Naive thymus-derived CD4-positive, alpha-beta T cell (primary cell): ENCODE data around the gene RTTN. TPM values are rescaled to one million over a fixed set of nuclear protein-coding genes. Genes with fewer than 3 reads are reported as not detected.
A peak's percentile ranks its signal among the peaks of the same experiment; 100 is the strongest.

ENCODE experiments used
- ATAC-seq: fragments of 150-1000 bp; cut with Tn5 transposase; 2 replicates; pipeline ENCODE4 v1.10.0; 2021; ENCODE audit warnings: mild to moderate bottlenecking, moderate library complexity
- CTCF ChIA-PET: fragments of 350-600 bp; sonication (Branson Sonifier 250); formaldehyde crosslinking; loops from one replicate; lab custom pipeline; 2021; ENCODE audit warnings: antibody characterized with exemption; lab: Charles Lee
- POLR2A ChIA-PET: fragments of 350-600 bp; sonication (Branson Sonifier 250); formaldehyde crosslinking; loops from one replicate; lab custom pipeline; 2021; ENCODE audit warnings: antibody characterized with exemption, inconsistent platforms; lab: Charles Lee
- DNase-seq, 9 donors: peaks; one replicate each; pipeline versions ENCODE4 v3.0.0 to v3.0.0-alpha.2; 2020 to 2022; ENCODE audit warnings: mixed read lengths in 1 of 9
- H3K27ac ChIP-seq: one replicate; pipeline ENCODE4 v1.7.0; 2013; ENCODE audit warnings: mild to moderate bottlenecking, low read depth, low read length, moderate library complexity
- H3K27me3 ChIP-seq, 2 donors: one replicate each; pipeline ENCODE4 v1.7.0; 2013; ENCODE audit warnings: low read length in 2 of 2, mild to moderate bottlenecking in 2 of 2, moderate library complexity in 2 of 2; ENCODE audit not compliant: control insufficient read depth in 2 of 2, insufficient read depth in 2 of 2
- H3K36me3 ChIP-seq, 3 experiments: 1 replicate in 2 of 3; 2 replicates in 1 of 3; pipeline ENCODE4 v1.7.0; 2013; ENCODE audit warnings: low read length in 3 of 3, mild to moderate bottlenecking in 3 of 3, moderate library complexity in 1 of 3; ENCODE audit not compliant: insufficient read depth in 3 of 3, control insufficient read depth in 2 of 3
- H3K4me1 ChIP-seq, 2 donors: one replicate each; pipeline ENCODE4 v1.7.0; 2013; ENCODE audit warnings: low read length in 2 of 2, mild to moderate bottlenecking in 2 of 2, moderate library complexity in 1 of 2; ENCODE audit not compliant: control insufficient read depth in 2 of 2, insufficient read depth in 2 of 2
- H3K4me3 ChIP-seq: 2 replicates; pipeline ENCODE4 v1.7.0; 2013; ENCODE audit warnings: mild to moderate bottlenecking, low read length
- H3K9me3 ChIP-seq, 3 experiments: 1 replicate in 2 of 3; 2 replicates in 1 of 3; pipeline ENCODE4 v1.7.0; 2013; ENCODE audit warnings: low read length in 3 of 3; ENCODE audit not compliant: control insufficient read depth in 2 of 3
- H3K27ac Mint-ChIP-seq, 9 donors: one replicate each; pipeline ENCODE4 v1.8.0; 2020 to 2022; ENCODE audit warnings: mixed read lengths in 9 of 9, mild to moderate bottlenecking in 8 of 9, moderate library complexity in 5 of 9, inconsistent platforms in 2 of 9
- H3K27me3 Mint-ChIP-seq, 5 donors: one replicate each; pipeline ENCODE4 v1.8.0; 2021 to 2022; ENCODE audit warnings: mixed read lengths in 5 of 5, mild to moderate bottlenecking in 1 of 5
- H3K36me3 Mint-ChIP-seq, 5 donors: one replicate each; pipeline ENCODE4 v1.8.0; 2020 to 2022; ENCODE audit warnings: mixed read lengths in 5 of 5, mild to moderate bottlenecking in 3 of 5, inconsistent platforms in 1 of 5
- H3K4me1 Mint-ChIP-seq, 7 donors: one replicate each; pipeline ENCODE4 v1.8.0; 2020 to 2022; ENCODE audit warnings: mixed read lengths in 7 of 7, mild to moderate bottlenecking in 3 of 7, inconsistent platforms in 1 of 7
- H3K4me3 Mint-ChIP-seq, 10 donors: one replicate each; pipeline ENCODE4 v1.8.0; 2020 to 2022; ENCODE audit warnings: mild to moderate bottlenecking in 10 of 10, mixed read lengths in 10 of 10, moderate library complexity in 6 of 10, inconsistent platforms in 2 of 10
- H3K9me3 Mint-ChIP-seq, 11 donors: one replicate each; pipeline ENCODE4 v1.8.0; 2020 to 2022; ENCODE audit warnings: mixed read lengths in 11 of 11, mild to moderate bottlenecking in 4 of 11, inconsistent platforms in 1 of 11, moderate library complexity in 1 of 11
- intact Hi-C, 2 donors: fragments of 100-400 bp; cut with micrococcal nuclease; formaldehyde crosslinking; loops; one replicate each; pipeline ENCODE4 v1.15.1; 2023
- polyA plus RNA-seq, 2 donors: library from polyadenylated mRNA; unstranded; fragments of 300-500 nt; fragmentation: Illumina TruSeq; gene quantifications; one replicate each; pipeline ENCODE4 v1.2.3, GENCODE V29; 2021
- total RNA-seq, 6 experiments: library from RNA in 5 of 6; stranded (reverse) in 5 of 6; gene quantifications; 1 replicate in 5 of 6; 2 replicates in 1 of 6; pipeline ENCODE4 v1.2.3 and lab custom pipeline; 2021 to 2026

The RTTN gene
- total and polyA plus RNA-seq, 7 experiments from 2014 or later: 2.8 to 33.2 (median 27.0) TPM

DNA sequence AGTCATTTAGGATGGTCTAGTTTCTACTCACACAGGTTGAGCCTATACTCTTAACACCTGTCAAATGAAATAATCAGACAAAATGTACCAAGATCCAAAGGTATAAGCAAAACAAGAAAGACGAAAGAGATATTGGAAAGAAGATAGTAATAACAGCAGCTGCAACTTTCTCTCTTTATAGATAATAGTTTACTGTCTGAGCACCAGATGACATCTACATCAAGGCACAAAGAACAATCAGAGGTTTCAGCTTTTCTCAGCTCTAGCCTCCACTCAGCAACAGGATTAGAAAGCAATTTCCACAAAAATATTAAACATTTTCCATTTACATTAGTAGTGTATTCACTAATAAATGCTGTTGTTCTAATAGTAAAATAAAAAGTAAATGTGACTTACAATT lies 66.3 kb downstream of the RTTN start:
- Histone ChIP-seq H3K4me1 (no peaks in the 10 kb centered on the region), H3K9me3 (no peaks in the 10 kb centered on the region), H3K4me3 (no peak overlapping the region), H3K27ac (no peak overlapping the region), H3K27me3 (no peaks in the 10 kb centered on the region), H3K36me3 (peaks cover 0 to 18% (median 0%) of the 10 kb centered on the region in 3 experiments)
- ATAC-seq (no peak), DNase-seq (no peak)
- Mint-ChIP-seq H3K27me3 (no peaks in the 10 kb centered on the region), H3K27ac (peak overlapping the region in 3 of 9 donors; percentile 12 to 27 (median 22)), H3K4me3 (no peak overlapping the region), H3K36me3 (peaks cover 14 to 61% (median 40%) of the 10 kb centered on the region in 5 donors), H3K4me1 (peaks cover 0 to 3% (median 0%) of the 10 kb centered on the region in 7 donors), H3K9me3 (peaks cover 0 to 5% (median 0%) of the 10 kb centered on the region in 11 donors)
- intact Hi-C loops: no loop called here
- CTCF ChIA-PET: no interaction called here
- POLR2A ChIA-PET: no interaction called here

GRCh38 chr18:70135604-70136003 lies 69.9 kb downstream of the RTTN start:
- Histone ChIP-seq H3K36me3 (no peaks in the 10 kb centered on the region), H3K9me3 (no peaks in the 10 kb centered on the region), H3K27me3 (no peaks in the 10 kb centered on the region), H3K4me1 (no peaks in the 10 kb centered on the region), H3K4me3 (no peak overlapping the region), H3K27ac (no peak overlapping the region)
- ATAC-seq (peak; percentile 59), DNase-seq (no peak)
- CTCF ChIA-PET: no interaction called here
- Mint-ChIP-seq H3K36me3 (peaks cover 5 to 60% (median 42%) of the 10 kb centered on the region in 5 donors), H3K27me3 (no peaks in the 10 kb centered on the region), H3K27ac (no peak overlapping the region), H3K4me3 (no peak overlapping the region), H3K9me3 (peaks cover 0 to 6% (median 0%) of the 10 kb centered on the region in 11 donors), H3K4me1 (peaks cover 0 to 3% (median 0%) of the 10 kb centered on the region in 7 donors)
- POLR2A ChIA-PET: no interaction called here
- intact Hi-C loops: no loop called here

- H3K9me3 ChIP-seq: no peaks in the 10 kb centered on the region
- peaks cover 0 to 4% (median 0%) of the 10 kb centered on the region in 3 experiments for H3K36me3 ChIP-seq
- no peak overlapping the region for H3K27ac ChIP-seq
- DNase-seq (no peak), ATAC-seq (no peak)
- H3K27me3 ChIP-seq: no peaks in the 10 kb centered on the region
- H3K27me3 Mint-ChIP-seq: no peaks in the 10 kb centered on the region
- intact Hi-C loops: no loop called here
- no peak overlapping the region for H3K27ac Mint-ChIP-seq
- POLR2A ChIA-PET: no interaction called here
- H3K4me1 ChIP-seq: no peaks in the 10 kb centered on the region
- H3K4me1 Mint-ChIP-seq: peaks cover 0 to 3% (median 0%) of the 10 kb centered on the region in 7 donors
- CTCF ChIA-PET: no interaction called here
- H3K9me3 Mint-ChIP-seq: peaks cover 0 to 13% (median 3%) of the 10 kb centered on the region in 11 donors
- no peak overlapping the region for H3K4me3 Mint-ChIP-seq
- peaks cover 12 to 69% (median 54%) of the 10 kb centered on the region in 5 donors for H3K36me3 Mint-ChIP-seq
- H3K4me3 ChIP-seq: no peak overlapping the region
Measured at GRCh38 chr18:70132999-70133398, 72.5 kb downstream of the RTTN start.

- Histone ChIP-seq H3K4me3 (no peak overlapping the region), H3K9me3 (no peaks in the 10 kb centered on the region), H3K27me3 (no peaks in the 10 kb centered on the region), H3K36me3 (peaks cover 0 to 9% (median 4%) of the 10 kb centered on the region in 3 experiments), H3K4me1 (no peaks in the 10 kb centered on the region), H3K27ac (no peak overlapping the region)
- POLR2A ChIA-PET: no interaction called here
- DNase-seq (no peak), ATAC-seq (no peak)
- peaks cover 8 to 66% (median 45%) of the 10 kb centered on the region in 5 donors for H3K36me3 Mint-ChIP-seq
- no peaks in the 10 kb centered on the region for H3K4me1 Mint-ChIP-seq
- intact Hi-C loops: no loop called here
- H3K27me3 Mint-ChIP-seq: no peaks in the 10 kb centered on the region
- CTCF ChIA-PET: no interaction called here
- peaks cover 0 to 13% (median 3%) of the 10 kb centered on the region in 11 donors for H3K9me3 Mint-ChIP-seq
- H3K4me3 Mint-ChIP-seq: no peak overlapping the region
- H3K27ac Mint-ChIP-seq: no peak overlapping the region
Measured at GRCh38 chr18:70128271-70128670, 77.2 kb downstream of the RTTN start.

DNA sequence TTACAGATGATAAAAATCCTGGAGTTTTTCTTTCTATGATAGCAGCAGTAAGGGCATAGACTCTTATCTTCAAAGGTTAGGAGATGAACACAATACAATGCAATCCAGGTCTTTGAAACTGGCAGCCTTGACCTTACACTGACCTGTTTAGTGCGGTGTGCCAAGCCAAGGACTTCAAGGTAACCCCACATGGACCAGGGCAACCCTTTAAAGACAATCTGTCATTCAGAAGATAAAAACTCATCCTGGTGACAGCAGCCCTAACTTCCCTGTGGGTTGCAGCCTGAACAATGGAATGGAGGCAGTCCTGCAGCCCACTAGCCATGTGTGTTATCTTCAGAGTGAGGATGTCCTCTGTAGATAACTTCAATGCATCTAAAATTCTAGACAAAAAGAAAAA lies 78.1 kb downstream of the RTTN start:
- H3K9me3 ChIP-seq: no peaks in the 10 kb centered on the region
- CTCF ChIA-PET: no interaction called here
- H3K4me3 ChIP-seq: no peak overlapping the region
- no peak overlapping the region for H3K27ac Mint-ChIP-seq
- no peaks in the 10 kb centered on the region for H3K4me1 ChIP-seq
- H3K27me3 Mint-ChIP-seq: no peaks in the 10 kb centered on the region
- H3K4me3 Mint-ChIP-seq: no peak overlapping the region
- H3K9me3 Mint-ChIP-seq: peaks cover 0 to 13% (median 3%) of the 10 kb centered on the region in 11 donors
- intact Hi-C loops: no loop called here
- H3K27ac ChIP-seq: no peak overlapping the region
- peaks cover 0 to 9% (median 4%) of the 10 kb centered on the region in 3 experiments for H3K36me3 ChIP-seq
- DNase-seq: no peak
- no peaks in the 10 kb centered on the region for H3K27me3 ChIP-seq
- H3K36me3 Mint-ChIP-seq: peaks cover 8 to 63% (median 37%) of the 10 kb centered on the region in 5 donors
- H3K4me1 Mint-ChIP-seq: no peaks in the 10 kb centered on the region
- POLR2A ChIA-PET: no interaction called here
- no peak for ATAC-seq

- H3K27ac Mint-ChIP-seq: no peak overlapping the region
- ATAC-seq (no peak), DNase-seq (no peak)
- no peak overlapping the region for H3K4me3 Mint-ChIP-seq
- H3K36me3 Mint-ChIP-seq: peaks cover 9 to 61% (median 31%) of the 10 kb centered on the region in 5 donors
- no peaks in the 10 kb centered on the region for H3K27me3 ChIP-seq
- no peaks in the 10 kb centered on the region for H3K27me3 Mint-ChIP-seq
- H3K9me3 Mint-ChIP-seq: peaks cover 0 to 12% (median 3%) of the 10 kb centered on the region in 11 donors
- no peak overlapping the region for H3K27ac ChIP-seq
- no peaks in the 10 kb centered on the region for H3K4me1 Mint-ChIP-seq
- ChIA-PET POLR2A (no interaction called here), CTCF (no interaction called here)
- H3K36me3 ChIP-seq: peaks cover 0 to 9% (median 4%) of the 10 kb centered on the region in 3 experiments
- intact Hi-C loops: no loop called here
- H3K4me1 ChIP-seq: no peaks in the 10 kb centered on the region
- H3K4me3 ChIP-seq: no peak overlapping the region
- no peaks in the 10 kb centered on the region for H3K9me3 ChIP-seq
Measured at GRCh38 chr18:70126832-70127231, 78.7 kb downstream of the RTTN start.

GRCh38 chr18:70124139-70124538 lies 81.3 kb downstream of the RTTN start:
- Histone ChIP-seq H3K27me3 (no peaks in the 10 kb centered on the region), H3K9me3 (no peaks in the 10 kb centered on the region), H3K4me1 (no peaks in the 10 kb centered on the region), H3K36me3 (peaks cover 0 to 11% (median 0%) of the 10 kb centered on the region in 3 experiments), H3K27ac (no peak overlapping the region), H3K4me3 (no peak overlapping the region)
- POLR2A ChIA-PET: no interaction called here
- no peak overlapping the region for H3K27ac Mint-ChIP-seq
- CTCF ChIA-PET: no interaction called here
- ATAC-seq: no peak
- peaks cover 9 to 62% (median 33%) of the 10 kb centered on the region in 5 donors for H3K36me3 Mint-ChIP-seq
- no peaks in the 10 kb centered on the region for H3K27me3 Mint-ChIP-seq
- H3K4me1 Mint-ChIP-seq: peaks cover 0 to 2% (median 0%) of the 10 kb centered on the region in 7 donors
- DNase-seq: no peak
- H3K4me3 Mint-ChIP-seq: no peak overlapping the region
- H3K9me3 Mint-ChIP-seq: peaks cover 0 to 2% (median 0%) of the 10 kb centered on the region in 11 donors
- intact Hi-C loops: no loop called here
